ENCODE measurements around the gene BEGAIN. TPM values are rescaled to one million over a fixed set of nuclear protein-coding genes. Genes with fewer than 3 reads are reported as not detected.

The BEGAIN gene, protein sequence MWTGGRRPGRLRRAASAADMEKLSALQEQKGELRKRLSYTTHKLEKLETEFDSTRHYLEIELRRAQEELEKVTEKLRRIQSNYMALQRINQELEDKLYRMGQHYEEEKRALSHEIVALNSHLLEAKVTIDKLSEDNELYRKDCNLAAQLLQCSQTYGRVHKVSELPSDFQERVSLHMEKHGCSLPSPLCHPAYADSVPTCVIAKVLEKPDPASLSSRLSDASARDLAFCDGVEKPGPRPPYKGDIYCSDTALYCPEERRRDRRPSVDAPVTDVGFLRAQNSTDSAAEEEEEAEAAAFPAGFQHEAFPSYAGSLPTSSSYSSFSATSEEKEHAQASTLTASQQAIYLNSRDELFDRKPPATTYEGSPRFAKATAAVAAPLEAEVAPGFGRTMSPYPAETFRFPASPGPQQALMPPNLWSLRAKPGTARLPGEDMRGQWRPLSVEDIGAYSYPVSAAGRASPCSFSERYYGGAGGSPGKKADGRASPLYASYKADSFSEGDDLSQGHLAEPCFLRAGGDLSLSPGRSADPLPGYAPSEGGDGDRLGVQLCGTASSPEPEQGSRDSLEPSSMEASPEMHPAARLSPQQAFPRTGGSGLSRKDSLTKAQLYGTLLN
- total RNA-seq, result 2.5 and 2.8 TPM in 2 replicates

DNA sequence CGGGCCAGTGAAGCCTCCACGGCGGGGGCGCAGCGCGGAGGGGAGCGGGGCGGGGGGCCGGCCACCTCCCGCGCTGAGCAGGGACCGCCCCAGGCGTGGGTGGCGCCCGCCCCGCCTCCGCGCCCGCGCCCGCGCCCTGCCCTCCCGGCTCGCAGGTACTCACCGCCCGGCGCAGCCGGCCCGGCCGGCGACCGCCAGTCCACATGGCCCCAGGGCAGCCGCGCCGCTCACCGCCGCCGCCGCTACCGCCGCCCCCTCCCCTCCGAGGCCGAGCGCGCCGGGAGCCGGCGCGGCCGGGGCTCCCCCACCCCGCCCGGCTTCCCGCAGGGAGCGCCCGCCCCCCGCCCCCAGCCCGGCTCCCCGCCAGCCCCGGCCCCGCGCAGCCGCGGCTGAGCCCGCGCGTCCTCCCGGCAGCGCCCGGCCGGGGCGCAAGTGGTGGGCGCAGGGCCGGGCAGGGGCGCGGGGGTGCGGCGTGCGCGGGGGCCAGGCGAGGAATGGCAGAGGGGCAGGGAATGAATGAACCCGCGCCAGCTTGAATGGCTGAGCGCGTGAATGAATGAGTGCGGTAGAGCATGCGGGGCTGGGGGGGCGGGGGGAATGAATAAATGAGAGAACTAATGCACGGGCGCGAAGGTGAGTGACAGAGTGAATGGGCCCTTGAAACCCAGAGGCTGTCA, at the start of gene BEGAIN:
Gene BEGAIN (minus strand): TSS at position 332 of the 677 bp plus-strand sequence. CDS start 127 bp downstream, at position 205.
- Mint-ChIP-seq H3K4me3 (peak within 1 kb of the TSS; percentile 66), H3K36me3 (ENCODE audit: low read depth) (no peaks in the 10 kb centered on the region), H3K4me1 (ENCODE audit: low read depth) (no peaks in the 10 kb centered on the region), H3K27ac (no peak within 1 kb of the TSS), H3K27me3 (ENCODE audit: insufficient read depth) (peaks cover 23% of the 10 kb centered on the region), H3K9me3 (no peaks in the 10 kb centered on the region)
- no peak for DNase-seq (ENCODE audit: low spot score)
- intact Hi-C loops (cut with micrococcal nuclease), result loop anchor here (1.0 to 2.0 kb wide), 2 partner anchors 53 to 58 kb away; no protein-coding TSS in a partner anchor

DNA sequence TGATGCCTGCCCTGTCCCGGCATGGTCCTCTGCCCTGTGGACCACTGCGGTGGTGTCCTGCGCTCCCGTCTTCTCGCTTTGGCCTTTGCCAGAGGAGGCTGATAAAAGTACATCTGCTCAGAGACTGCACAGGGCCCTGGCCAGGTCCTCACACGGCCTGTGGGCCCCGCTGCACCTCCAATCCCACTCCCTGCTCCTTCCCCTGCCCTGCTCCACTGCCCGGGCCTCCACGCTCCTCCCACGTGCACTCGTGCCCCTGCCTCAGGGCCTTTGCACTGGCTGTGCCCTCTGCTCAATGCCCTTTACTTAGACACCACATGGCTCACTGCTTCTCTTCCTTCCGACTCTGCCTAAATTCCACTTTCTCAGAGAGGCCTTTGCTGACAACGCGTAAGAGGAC, 49.3 kb upstream of the BEGAIN start:
- no peak for DNase-seq (ENCODE audit: low spot score)
- Mint-ChIP-seq H3K4me3 (no peak overlapping the region), H3K27me3 (ENCODE audit: insufficient read depth) (peaks cover 25% of the 10 kb centered on the region), H3K4me1 (ENCODE audit: low read depth) (peaks cover 25% of the 10 kb centered on the region), H3K27ac (no peak overlapping the region), H3K9me3 (no peaks in the 10 kb centered on the region), H3K36me3 (ENCODE audit: low read depth) (no peaks in the 10 kb centered on the region)
- intact Hi-C loops (cut with micrococcal nuclease), result no loop called here

DNA sequence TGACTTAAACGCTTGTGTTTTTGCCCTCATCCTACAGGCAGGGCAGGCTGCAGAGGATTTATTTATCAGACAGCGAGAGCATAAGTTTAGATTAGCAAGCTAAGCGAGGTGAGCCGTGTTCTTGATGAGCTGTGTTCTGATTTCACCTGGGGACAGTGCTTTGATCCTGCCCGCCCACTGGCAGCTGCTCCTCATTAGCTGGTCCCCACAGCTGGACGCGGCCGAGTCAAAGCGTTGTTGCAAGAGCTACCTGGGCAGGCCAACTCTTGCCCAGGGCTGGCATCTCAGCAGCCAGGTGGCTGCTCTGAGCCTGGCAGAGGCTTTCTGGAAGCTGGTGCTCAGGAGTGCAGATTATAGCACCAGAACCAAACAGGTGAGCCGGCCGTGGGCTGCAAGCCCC, 46.8 kb upstream of the BEGAIN start:
- Mint-ChIP-seq H3K27ac (no peak overlapping the region), H3K4me1 (ENCODE audit: low read depth) (peaks cover 4% of the 10 kb centered on the region), H3K9me3 (no peaks in the 10 kb centered on the region), H3K4me3 (no peak overlapping the region), H3K27me3 (ENCODE audit: insufficient read depth) (peaks cover 26% of the 10 kb centered on the region), H3K36me3 (ENCODE audit: low read depth) (no peaks in the 10 kb centered on the region)
- intact Hi-C loops (cut with micrococcal nuclease), result no loop called here
- DNase-seq (ENCODE audit: low spot score), result no peak

DNA sequence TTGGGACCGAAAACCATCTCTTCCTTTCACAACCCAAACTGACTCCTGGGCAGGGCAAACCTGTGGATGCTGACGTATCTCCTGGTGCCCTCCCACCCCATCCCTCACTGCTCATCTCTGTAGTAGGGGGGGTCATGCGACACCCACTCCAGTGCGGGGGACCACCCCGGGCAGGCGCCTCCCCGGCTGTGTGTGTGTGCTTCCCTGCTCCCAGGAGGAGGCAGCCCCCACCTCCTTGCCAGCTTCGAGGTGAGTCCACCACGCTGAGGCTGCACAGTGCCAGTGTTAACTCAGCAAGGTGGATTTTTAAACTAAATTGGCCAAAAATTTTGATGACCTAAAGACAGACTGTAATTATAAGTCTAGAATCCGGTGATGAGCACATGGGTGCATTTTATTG, 46.2 kb upstream of the BEGAIN start:
- no peak for DNase-seq (ENCODE audit: low spot score)
- Mint-ChIP-seq H3K36me3 (ENCODE audit: low read depth) (no peaks in the 10 kb centered on the region), H3K27ac (no peak overlapping the region), H3K9me3 (no peaks in the 10 kb centered on the region), H3K27me3 (ENCODE audit: insufficient read depth) (peaks cover 24% of the 10 kb centered on the region), H3K4me1 (ENCODE audit: low read depth) (no peaks in the 10 kb centered on the region), H3K4me3 (no peak overlapping the region)
- intact Hi-C loops (cut with micrococcal nuclease), result no loop called here

DNA sequence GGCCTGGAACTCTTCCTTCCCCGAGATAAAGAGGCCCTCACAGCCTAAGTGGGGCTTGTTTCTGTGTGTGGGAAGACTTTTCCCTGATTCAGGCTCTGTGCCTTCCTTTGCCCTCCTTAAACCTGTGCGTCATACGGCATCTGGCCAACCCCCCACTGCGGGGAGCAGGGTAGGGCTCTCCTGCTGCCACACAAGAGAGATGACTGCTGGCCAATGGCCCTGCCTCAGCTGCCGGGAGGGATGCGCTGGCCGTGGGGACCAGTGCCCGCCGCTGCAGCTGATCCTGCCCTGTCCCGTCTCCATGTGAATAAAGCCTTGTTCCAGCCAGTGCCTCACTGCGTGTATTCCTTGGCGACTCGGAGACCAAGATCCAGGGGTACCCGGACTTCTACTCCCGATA, 42.5 kb upstream of the BEGAIN start:
- H3K27ac Mint-ChIP-seq, result no peak overlapping the region
- intact Hi-C loops (cut with micrococcal nuclease), result no loop called here
- H3K4me3 Mint-ChIP-seq, result no peak overlapping the region
- H3K4me1 Mint-ChIP-seq (ENCODE audit: low read depth), result peaks cover 2% of the 10 kb centered on the region
- no peaks in the 10 kb centered on the region for H3K36me3 Mint-ChIP-seq (ENCODE audit: low read depth)
- H3K27me3 Mint-ChIP-seq (ENCODE audit: insufficient read depth), result peaks cover 25% of the 10 kb centered on the region
- H3K9me3 Mint-ChIP-seq, result no peaks in the 10 kb centered on the region
- DNase-seq (ENCODE audit: low spot score), result no peak

DNA sequence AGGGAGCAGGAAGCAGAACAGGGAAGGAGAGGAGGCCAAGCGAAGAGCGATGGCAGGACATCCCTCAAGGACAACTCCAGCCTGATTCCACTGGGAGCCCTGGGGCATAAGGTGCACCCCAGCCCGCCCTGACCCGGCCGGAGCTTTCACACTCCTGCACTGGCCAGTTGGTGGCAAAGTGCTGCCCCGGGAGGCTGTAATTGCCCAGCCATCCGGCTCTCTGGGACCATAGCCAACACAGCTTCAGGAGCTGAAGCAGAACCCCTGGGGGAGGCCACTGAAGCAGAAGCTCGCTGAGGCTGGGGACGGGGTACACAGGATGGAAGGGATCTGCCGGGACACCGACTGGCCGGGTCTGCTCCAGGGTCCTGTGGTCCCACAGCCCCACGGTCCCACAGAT, 41.9 kb upstream of the BEGAIN start:
- Mint-ChIP-seq H3K4me3 (no peak overlapping the region), H3K27ac (no peak overlapping the region), H3K36me3 (ENCODE audit: low read depth) (no peaks in the 10 kb centered on the region), H3K27me3 (ENCODE audit: insufficient read depth) (peaks cover 25% of the 10 kb centered on the region), H3K4me1 (ENCODE audit: low read depth) (peaks cover 4% of the 10 kb centered on the region), H3K9me3 (no peaks in the 10 kb centered on the region)
- DNase-seq (ENCODE audit: low spot score), result no peak
- intact Hi-C loops (cut with micrococcal nuclease), result no loop called here

DNA sequence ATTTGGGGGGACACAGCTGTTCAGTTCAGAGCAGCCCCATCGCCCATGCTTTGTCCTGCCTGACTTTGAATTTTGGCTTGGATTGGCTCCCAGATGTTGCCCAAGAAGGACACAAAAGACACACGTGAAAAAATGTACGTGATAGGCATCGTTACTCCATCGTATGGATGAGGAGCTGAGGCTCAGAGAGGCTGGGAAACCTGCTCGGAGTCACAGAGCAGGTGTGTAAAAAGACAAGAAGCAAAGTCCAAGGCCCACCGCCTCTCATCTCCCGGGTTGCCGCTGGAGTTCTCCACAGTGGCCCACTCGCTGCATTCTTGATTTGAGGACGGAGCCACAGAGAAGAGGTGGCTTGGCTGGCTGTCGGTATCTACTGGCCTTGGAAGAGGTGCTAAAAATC, 41.0 kb upstream of the BEGAIN start:
- H3K27ac Mint-ChIP-seq, result no peak overlapping the region
- no peak for DNase-seq (ENCODE audit: low spot score)

DNA sequence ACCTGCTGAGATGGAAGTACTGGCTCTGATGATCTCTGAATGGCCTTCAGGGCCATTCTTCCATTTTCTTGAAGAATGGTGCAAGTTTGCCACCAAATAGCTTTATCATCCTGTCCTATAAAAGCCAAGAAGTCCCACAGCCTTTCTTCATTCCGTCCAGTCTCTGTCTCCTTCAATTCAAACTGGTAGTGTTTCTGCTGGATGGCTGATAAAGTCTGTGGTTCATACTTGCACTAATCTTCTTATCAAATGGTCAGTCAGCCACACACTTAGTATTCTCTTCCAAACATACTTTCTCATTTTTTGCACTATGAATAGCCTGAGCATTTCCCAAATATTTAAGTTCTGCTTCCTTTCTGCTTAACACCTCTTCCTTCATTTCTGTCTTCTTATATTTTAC, 39.4 kb upstream of the BEGAIN start:
- Mint-ChIP-seq H3K27me3 (ENCODE audit: insufficient read depth) (peaks cover 19% of the 10 kb centered on the region), H3K4me3 (no peak overlapping the region), H3K4me1 (ENCODE audit: low read depth) (peaks cover 4% of the 10 kb centered on the region), H3K36me3 (ENCODE audit: low read depth) (no peaks in the 10 kb centered on the region), H3K9me3 (no peaks in the 10 kb centered on the region), H3K27ac (no peak overlapping the region)
- intact Hi-C loops (cut with micrococcal nuclease), result no loop called here
- no peak for DNase-seq (ENCODE audit: low spot score)

More for the DNA sequence above, 41.0 kb upstream of the BEGAIN start:
- H3K36me3 Mint-ChIP-seq (ENCODE audit: low read depth), result no peaks in the 10 kb centered on the region
- H3K27me3 Mint-ChIP-seq (ENCODE audit: insufficient read depth), result peaks cover 25% of the 10 kb centered on the region
- no peak overlapping the region for H3K4me3 Mint-ChIP-seq
- no peaks in the 10 kb centered on the region for H3K9me3 Mint-ChIP-seq
- peaks cover 4% of the 10 kb centered on the region for H3K4me1 Mint-ChIP-seq (ENCODE audit: low read depth)
- intact Hi-C loops (cut with micrococcal nuclease), result no loop called here

DNA sequence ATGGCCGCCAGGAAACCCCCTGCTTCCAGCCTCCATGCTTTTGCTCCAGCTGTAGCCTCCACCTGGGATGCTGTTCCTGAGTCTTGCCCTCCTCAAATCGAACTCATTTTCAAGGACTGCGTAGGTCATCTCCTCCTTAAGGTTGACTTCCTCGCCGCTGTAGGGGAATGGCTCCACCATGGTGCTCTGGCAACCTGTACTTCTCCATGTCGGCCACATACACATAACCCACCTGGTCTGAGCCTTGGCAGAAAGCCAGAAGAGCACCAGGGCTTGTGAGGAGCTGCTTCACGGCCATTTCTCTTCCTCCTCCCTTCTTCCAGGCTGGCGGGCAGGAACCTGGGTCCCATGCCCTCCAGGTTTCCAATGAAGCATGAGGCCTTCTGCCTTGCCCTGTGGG, 36.7 kb upstream of the BEGAIN start:
- DNase-seq (ENCODE audit: low spot score), result no peak
- Mint-ChIP-seq H3K4me3 (no peak overlapping the region), H3K27me3 (ENCODE audit: insufficient read depth) (peaks cover 23% of the 10 kb centered on the region), H3K9me3 (no peaks in the 10 kb centered on the region), H3K4me1 (ENCODE audit: low read depth) (peaks cover 4% of the 10 kb centered on the region), H3K27ac (no peak overlapping the region), H3K36me3 (ENCODE audit: low read depth) (no peaks in the 10 kb centered on the region)
- intact Hi-C loops (cut with micrococcal nuclease), result no loop called here

DNA sequence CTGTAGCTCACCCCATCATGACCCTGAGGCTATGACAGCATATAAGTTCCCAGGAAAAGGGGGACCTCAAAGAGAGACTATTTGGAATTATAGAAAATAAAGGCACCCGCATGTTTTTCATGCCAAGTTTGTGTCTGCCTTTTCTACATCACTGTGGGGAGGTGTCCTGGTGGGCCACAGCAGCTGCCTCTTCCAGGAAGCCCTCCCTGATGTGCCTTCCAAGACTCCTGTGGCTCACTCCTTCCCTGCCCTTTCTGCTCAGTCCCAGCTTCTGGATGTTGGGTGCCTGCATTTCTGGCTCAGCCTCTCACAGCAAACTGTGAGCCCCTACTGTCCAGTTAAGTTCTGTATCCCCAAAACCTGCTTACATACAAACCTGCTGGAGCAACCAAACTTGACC, 36.3 kb upstream of the BEGAIN start:
- no peak for DNase-seq (ENCODE audit: low spot score)
- H3K27ac Mint-ChIP-seq, result no peak overlapping the region
- H3K9me3 Mint-ChIP-seq, result no peaks in the 10 kb centered on the region
- no peaks in the 10 kb centered on the region for H3K36me3 Mint-ChIP-seq (ENCODE audit: low read depth)
- H3K4me1 Mint-ChIP-seq (ENCODE audit: low read depth), result peaks cover 4% of the 10 kb centered on the region
- H3K27me3 Mint-ChIP-seq (ENCODE audit: insufficient read depth), result peaks cover 27% of the 10 kb centered on the region
- no peak overlapping the region for H3K4me3 Mint-ChIP-seq
- intact Hi-C loops (cut with micrococcal nuclease), result no loop called here

DNA sequence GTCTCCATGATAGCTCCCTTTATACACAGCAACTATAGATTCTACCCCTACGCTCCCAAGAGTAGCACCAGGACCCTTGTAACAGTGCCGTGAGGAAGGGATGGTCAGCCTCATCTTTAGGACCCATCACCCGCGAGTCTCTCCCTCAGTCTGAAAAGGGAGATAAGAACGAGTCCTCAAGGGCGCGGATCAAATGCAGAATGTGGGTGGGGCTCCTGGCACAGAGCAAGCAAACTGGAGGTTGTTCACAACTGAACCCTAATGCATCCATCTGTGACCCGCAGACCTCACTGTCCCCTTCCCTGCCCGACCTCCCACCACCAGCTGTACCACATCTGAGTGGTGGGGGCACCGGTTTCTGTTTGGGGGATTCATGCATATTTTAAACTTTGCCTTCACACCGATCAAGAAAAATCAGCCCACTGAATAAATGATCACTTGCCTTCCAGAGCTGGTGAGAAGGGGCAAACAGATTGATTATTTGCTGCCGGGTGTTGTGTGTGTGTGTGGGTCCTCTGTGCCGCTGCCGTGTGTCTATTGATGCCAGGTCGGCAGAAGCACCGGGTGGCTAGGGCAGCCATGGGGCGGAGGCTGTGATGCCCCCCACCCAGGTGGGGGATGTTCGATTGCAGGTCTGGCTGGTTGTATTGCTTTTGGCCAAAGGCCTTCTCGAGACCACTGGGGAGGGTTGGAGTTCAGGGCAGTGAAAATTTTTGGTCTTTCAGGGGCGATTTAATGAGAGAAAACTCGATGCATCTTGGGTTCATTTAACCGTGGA, 35.7 kb upstream of the BEGAIN start:
- intact Hi-C loops (cut with micrococcal nuclease), result no loop called here
- Mint-ChIP-seq H3K27ac (no peak overlapping the region), H3K27me3 (ENCODE audit: insufficient read depth) (peaks cover 25% of the 10 kb centered on the region), H3K4me3 (no peak overlapping the region), H3K4me1 (ENCODE audit: low read depth) (peaks cover 4% of the 10 kb centered on the region), H3K9me3 (no peaks in the 10 kb centered on the region), H3K36me3 (ENCODE audit: low read depth) (no peaks in the 10 kb centered on the region)
- no peak for DNase-seq (ENCODE audit: low spot score)

DNA sequence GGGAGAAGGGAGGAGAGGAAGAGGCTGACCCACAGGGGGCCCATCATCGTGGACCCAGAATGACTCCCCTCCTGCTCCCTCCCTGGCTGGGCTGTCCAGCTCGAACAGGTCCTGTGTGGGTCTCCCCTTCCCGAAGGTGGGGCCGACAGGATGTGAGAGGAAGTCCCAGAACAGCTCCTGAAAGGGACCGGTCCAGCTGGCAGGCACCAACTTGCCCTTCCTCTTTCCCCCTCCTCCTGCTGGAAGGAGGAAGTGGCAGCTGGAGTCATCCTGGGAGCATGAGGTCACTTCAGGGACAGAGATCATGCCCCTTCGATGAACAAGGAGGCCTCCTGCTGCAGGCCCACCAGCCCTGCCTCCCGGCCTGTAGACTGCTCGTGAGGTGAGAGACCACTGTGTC, 35.0 kb upstream of the BEGAIN start:
- Mint-ChIP-seq H3K9me3 (no peaks in the 10 kb centered on the region), H3K4me1 (ENCODE audit: low read depth) (peaks cover 7% of the 10 kb centered on the region), H3K27ac (no peak overlapping the region), H3K4me3 (no peak overlapping the region), H3K27me3 (ENCODE audit: insufficient read depth) (peaks cover 25% of the 10 kb centered on the region), H3K36me3 (ENCODE audit: low read depth) (no peaks in the 10 kb centered on the region)
- intact Hi-C loops (cut with micrococcal nuclease), result no loop called here
- DNase-seq (ENCODE audit: low spot score), result no peak
